Measurements from ENCODE around the gene DPYD.

The DPYD gene

DNA sequence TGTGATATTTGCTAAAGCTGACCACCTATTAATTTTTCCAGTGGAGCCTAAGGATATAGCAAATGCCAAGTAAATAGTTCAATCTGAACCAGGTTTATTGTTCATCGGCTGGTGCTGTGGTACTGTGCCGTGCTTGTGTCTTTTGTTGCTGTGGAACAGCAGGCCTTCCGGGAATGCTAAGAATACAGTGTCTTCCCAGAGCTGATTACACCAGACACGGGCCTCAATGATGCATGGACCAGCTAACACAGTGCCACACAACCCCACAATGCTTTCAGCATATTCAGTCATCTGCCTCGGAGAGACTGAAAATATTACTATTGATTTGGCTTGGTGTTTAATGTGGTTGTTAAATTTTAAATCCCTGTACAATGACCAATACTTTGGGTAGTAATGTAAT, 783.8 kb downstream of the DPYD start:
- no peak overlapping the region for H3K27ac ChIP-seq
- TF ChIP-seq ZFX (IDR thresholded peaks at IDR 0.05), result no peak
- TF ChIP-seq, protein P1, sequence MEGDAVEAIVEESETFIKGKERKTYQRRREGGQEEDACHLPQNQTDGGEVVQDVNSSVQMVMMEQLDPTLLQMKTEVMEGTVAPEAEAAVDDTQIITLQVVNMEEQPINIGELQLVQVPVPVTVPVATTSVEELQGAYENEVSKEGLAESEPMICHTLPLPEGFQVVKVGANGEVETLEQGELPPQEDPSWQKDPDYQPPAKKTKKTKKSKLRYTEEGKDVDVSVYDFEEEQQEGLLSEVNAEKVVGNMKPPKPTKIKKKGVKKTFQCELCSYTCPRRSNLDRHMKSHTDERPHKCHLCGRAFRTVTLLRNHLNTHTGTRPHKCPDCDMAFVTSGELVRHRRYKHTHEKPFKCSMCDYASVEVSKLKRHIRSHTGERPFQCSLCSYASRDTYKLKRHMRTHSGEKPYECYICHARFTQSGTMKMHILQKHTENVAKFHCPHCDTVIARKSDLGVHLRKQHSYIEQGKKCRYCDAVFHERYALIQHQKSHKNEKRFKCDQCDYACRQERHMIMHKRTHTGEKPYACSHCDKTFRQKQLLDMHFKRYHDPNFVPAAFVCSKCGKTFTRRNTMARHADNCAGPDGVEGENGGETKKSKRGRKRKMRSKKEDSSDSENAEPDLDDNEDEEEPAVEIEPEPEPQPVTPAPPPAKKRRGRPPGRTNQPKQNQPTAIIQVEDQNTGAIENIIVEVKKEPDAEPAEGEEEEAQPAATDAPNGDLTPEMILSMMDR (conservative IDR thresholded peaks at IDR 0.05), result no peak

DNA sequence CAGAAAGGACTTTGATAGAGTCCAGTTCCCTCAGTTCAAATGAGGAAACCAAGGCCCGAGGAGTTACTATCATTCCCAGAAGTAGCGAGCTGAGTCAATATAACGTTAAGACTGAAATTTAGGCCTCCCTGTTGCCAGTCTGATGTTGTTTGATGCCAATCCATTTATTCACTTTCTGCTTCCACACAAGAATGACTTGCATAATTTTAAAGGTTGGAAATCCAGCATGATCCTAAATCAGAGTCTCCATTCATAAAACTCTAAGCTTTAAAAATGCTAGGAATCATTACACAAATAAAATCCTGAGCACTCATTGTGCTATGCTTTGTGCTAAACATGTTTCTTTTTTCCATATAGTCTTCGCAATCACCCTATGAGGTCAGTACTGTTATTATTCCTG, 784.9 kb downstream of the DPYD start:
- TF ChIP-seq ZFX (IDR thresholded peaks at IDR 0.05), result no peak
- TF ChIP-seq, protein P1 (conservative IDR thresholded peaks at IDR 0.05), result no peak
- H3K27ac ChIP-seq, result no peak overlapping the region

DNA sequence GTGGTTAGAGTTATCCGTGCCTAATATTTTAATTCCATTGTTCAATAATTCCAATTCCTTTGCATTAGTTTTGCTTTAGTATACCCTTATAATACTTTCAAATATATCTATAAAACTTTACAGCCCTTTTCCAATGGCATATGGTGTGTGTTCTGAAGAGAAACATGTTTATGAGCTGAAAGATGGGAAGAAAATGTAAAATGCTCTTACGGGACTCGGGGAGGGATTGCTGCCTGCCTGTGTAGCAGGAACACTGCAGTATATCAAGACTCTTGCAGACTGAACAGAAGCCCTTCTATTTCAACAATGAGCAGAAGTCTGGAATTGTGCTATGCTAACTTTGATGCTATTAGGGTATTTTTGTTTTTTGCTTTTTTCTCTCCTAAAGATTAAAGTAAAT, 792.4 kb downstream of the DPYD start:
- TF ChIP-seq, protein P1 (conservative IDR thresholded peaks at IDR 0.05), result no peak
- TF ChIP-seq ZFX (IDR thresholded peaks at IDR 0.05), result no peak
- no peak overlapping the region for H3K27ac ChIP-seq

DNA sequence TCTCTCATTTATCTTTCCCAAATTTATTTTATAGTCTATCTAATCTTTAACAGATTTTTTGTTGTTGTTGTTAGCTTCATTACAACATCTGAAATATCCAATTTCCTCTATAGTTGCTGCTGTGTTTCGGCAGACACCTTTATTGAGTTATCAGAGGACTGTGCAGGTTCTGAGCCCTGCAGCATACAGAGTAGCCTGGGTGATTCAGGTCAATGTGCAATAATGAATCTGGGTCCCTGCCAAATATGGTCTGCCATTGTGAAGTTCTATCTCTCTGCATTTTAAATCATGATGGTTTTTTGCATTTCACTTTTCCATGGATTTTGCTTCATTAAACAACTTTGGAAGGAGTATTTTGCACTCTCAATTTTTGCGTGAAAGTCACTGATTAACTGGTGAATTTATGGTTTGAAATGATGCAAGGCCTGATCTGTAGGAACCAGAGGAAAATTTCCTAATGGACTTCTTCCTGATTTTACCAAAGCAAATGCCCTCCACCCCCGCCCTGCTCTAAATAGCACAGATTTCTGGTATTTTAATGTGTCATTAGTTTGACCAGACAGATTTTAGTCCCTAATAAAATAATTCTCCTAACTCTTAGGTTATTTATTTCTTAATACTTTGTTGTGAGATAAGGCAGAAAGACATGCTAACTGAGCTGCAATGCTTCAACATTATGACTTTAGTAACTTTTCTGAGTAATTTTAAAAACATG, 797.0 kb downstream of the DPYD start:
- TF ChIP-seq, protein P1 (conservative IDR thresholded peaks at IDR 0.05), result no peak
- no peak for TF ChIP-seq ZFX (IDR thresholded peaks at IDR 0.05)
- H3K27ac ChIP-seq, result no peak overlapping the region

DNA sequence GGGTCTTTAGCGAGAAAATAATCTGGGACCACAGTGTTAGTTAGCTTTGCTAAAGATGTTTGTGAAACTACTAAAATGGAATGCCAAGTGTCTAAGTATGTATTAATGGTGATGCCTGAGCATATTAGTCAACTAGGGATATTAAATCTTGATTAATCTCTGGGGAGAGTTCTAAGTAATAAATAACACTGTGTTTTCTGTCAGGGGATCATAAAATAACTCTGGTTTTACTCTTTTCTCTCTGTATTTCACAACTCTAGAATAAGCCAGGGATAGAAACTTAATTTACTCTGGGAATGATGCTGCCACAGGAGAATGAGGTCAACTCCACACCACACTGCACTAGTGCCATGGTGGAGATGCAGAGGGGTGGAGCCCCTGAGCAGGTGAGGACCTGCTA, 800.0 kb downstream of the DPYD start:
- no peak for TF ChIP-seq ZFX (IDR thresholded peaks at IDR 0.05)
- TF ChIP-seq, protein P1 (conservative IDR thresholded peaks at IDR 0.05), result no peak
- H3K27ac ChIP-seq, result no peak overlapping the region

DNA sequence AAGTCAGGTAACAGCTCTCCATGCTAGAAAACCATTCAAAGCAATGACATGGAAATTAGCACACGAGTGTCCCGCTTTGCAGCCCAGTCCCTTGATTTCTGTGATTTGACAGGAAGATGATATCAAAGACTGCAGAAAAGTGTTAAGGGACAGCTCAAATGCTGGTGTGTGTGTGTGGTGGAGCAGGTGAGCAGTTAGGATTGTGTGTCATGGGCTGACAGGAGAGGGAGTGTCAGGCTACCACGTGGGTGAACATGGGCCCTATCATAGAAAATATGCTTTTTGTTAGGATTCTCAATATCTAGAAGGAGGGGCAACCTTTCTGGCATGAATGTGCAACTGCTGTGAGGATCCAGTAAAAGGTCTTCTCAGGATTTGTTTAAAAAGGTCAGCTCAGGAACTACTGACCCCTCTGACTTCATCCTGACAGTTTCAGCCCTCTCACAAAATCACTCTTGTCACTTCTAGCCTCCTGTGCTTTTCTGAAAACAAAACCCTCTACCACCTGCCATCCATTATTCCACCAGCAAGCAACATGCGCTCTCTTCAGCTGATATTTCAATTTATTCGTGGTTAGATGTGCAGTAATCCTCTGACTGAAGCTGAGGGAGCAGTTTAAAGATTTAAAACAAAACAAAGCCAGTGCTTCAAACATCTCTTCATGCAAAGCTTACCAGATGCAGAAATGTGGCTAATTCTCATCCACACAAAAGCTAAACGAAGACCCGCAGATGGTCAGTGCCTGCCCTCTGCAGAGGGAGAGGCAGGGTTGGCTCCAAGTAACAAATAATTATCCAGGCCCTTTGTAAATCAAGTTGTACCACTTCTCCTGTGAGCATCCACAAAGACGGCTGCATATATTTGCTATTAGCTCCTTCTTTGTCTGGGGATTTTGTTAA, 801.3 kb downstream of the DPYD start:
- no peak overlapping the region for H3K27ac ChIP-seq

More for the DNA sequence above, 801.3 kb downstream of the DPYD start:
- no peak for TF ChIP-seq ZFX (IDR thresholded peaks at IDR 0.05)
- TF ChIP-seq, protein P1 (conservative IDR thresholded peaks at IDR 0.05), result no peak

Data from C4-2B (cell line).